Measurements from ENCODE around the gene TRDMT1. TPM values are rescaled to one million over a fixed set of nuclear protein-coding genes. Genes with fewer than 3 reads are reported as not detected.

Gene TRDMT1
- 3.8 and 5.1 TPM in 2 replicates for total RNA-seq

DNA sequence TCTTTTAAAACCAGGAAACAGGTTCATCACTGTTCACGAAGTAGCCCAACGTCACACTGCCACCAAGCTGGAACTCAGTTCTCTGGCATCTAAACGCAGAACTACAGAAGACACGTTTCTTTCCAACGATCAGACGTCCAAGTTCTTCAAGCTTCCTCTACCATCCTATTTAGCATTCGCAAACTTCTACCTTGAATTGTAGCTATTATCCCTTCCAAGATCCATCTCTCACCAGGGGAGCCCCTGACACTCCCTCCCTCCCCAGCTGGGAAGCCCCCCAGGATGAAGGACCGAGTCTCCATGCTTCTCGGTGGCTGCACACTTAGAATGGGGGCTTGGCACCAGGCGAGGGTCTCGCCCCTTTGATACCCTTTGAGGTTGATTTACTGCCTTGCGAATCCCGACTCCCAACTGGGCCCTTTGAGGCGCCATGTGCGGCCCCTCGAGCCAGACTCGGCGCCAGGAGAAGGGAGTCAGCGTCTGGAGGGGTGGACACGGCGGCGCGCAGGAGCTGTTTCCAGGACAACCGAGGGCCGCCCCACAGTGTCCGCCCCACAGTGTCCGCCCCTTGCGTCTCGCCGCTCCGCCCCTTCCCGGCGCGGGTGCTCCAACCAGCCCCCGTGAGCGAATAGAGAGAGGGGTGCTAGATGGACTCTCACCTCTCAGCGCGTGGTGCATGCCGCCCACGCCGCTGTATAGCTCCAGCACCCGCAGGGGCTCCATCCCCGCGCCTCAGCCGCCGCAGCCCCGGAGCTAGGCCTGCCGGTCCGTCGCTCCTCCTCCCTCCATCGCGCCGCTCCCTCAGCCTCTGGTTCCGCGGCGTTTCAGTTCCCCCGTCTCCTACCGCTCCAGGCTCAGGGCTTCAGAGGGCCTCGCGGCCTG lies at the start of gene TRDMT1:
TRDMT1 (minus strand) TSS at position 761 of the 882 bp plus-strand sequence; CDS start at position 723, 38 bp downstream.

GRCh38 chr10:17228091-17229015 lies 26.9 kb upstream of the TRDMT1 start, which contains the start of gene VIM:
VIM (plus strand) TSS chr10:17228241; CDS start chr10:17229423, 1,182 bp downstream.

GRCh38 chr10:17129741-17130140 lies 71.7 kb downstream of the TRDMT1 start, which contains the start of gene CUBN:
CUBN (minus strand) TSS chr10:17129811; CDS start chr10:17129765, 46 bp downstream.

Other genes with a start within 250 kb of the TRDMT1 start
- 1.9 and 2.2 TPM in 2 replicates for gene CUBN, start 71.9 kb downstream of the TRDMT1 start, total RNA-seq
- 6,614 and 7,820 TPM in 2 replicates for gene VIM, start 26.6 kb upstream of the TRDMT1 start, total RNA-seq

Measured in bronchial smooth muscle cell (primary cell).